A673 (cell line): Measurements from ENCODE around the gene LSM14A. TPM values are rescaled to one million over a fixed set of nuclear protein-coding genes. Genes with fewer than 3 reads are reported as not detected.

ENCODE experiments used
- BruUV-seq: library from RNA; stranded (reverse); fragments of 400-500 nt; replicated peaks from 2 replicates; lab custom pipeline; 2021; lab: Mats Ljungman, UMichigan
- CTCF ChIA-PET: fragments of 300-600 bp; sonication (Branson Sonifier 250); formaldehyde crosslinking; loops from one replicate; lab custom pipeline; 2022; ENCODE audit warnings: antibody characterized with exemption; lab: Charles Lee
- POLR2A ChIA-PET: fragments of 300-600 bp; sonication (Branson Sonifier 250); formaldehyde crosslinking; loops from one replicate; lab custom pipeline; 2022; ENCODE audit warnings: antibody characterized with exemption; ENCODE audit not compliant: low non-redundant PET; lab: Charles Lee
- DNase-seq: peaks from one replicate; pipeline ENCODE4 v3.0.0-alpha.2; 2015; ENCODE audit warnings: low spot score
- H3K27ac ChIP-seq: fragments of 200-600 bp; sonication (generic); 2 replicates; pipeline ENCODE4 v1.5.1; 2016; ENCODE audit warnings: mixed run types, low read depth, mild to moderate bottlenecking, mixed read lengths, antibody characterized with exemption, low read length; ENCODE audit not compliant: poor library complexity, severe bottlenecking
- H3K27me3 ChIP-seq: fragments of 200-600 bp; sonication (generic); replicated peaks from 2 replicates; pipeline ENCODE4 v1.6.1; 2017; ENCODE audit warnings: mixed run types, low read depth, mild to moderate bottlenecking, mixed read lengths, antibody characterized with exemption, low read length; ENCODE audit not compliant: insufficient read depth, poor library complexity
- H3K36me3 ChIP-seq: fragments of 200-600 bp; sonication (generic); 2 replicates; pipeline ENCODE4 v1.6.1; 2016; ENCODE audit warnings: mixed run types, mild to moderate bottlenecking, mixed read lengths, antibody characterized with exemption, low read length; ENCODE audit not compliant: insufficient read depth, poor library complexity, severe bottlenecking
- H3K4me1 ChIP-seq: fragments of 200-600 bp; sonication (generic); 2 replicates; pipeline ENCODE4 v1.6.1; 2017; ENCODE audit warnings: mixed run types, mild to moderate bottlenecking, mixed read lengths, antibody characterized with exemption, low read length; ENCODE audit not compliant: insufficient read depth, poor library complexity, severe bottlenecking
- H3K4me3 ChIP-seq: fragments of 200-600 bp; sonication (generic); 2 replicates; pipeline ENCODE4 v1.5.1; 2016; ENCODE audit warnings: low read depth, mixed run types, mild to moderate bottlenecking, mixed read lengths, low read length; ENCODE audit not compliant: poor library complexity, severe bottlenecking
- H3K9me3 ChIP-seq: fragments of 200-600 bp; sonication (generic); 2 replicates; pipeline ENCODE4 v1.6.1; 2016; ENCODE audit warnings: mixed run types, low read depth, mild to moderate bottlenecking, mixed read lengths, antibody characterized with exemption, low read length; ENCODE audit not compliant: poor library complexity, severe bottlenecking
- EZH2 ChIP-seq: fragments of 200-600 bp; sonication (generic); IDR thresholded peaks from 2 replicates; pipeline ENCODE4 v1.6.1; 2017; ENCODE audit warnings: borderline replicate concordance, low read depth, mild to moderate bottlenecking, mixed read lengths, antibody characterized with exemption, low read length; ENCODE audit not compliant: poor library complexity, severe bottlenecking
- intact Hi-C: fragments of 100-400 bp; cut with micrococcal nuclease; formaldehyde crosslinking; loops from one replicate; pipeline ENCODE4 v1.10.0; 2022; ENCODE audit not compliant: unreplicated experiment
- total RNA-seq: library from RNA; stranded (reverse); gene quantifications from 2 replicates; pipeline ENCODE4 v1.2.3, GENCODE V29; 2021
- TF ChIP-seq, protein P1 (sequence below): fragments of 300-800, 200-600 bp; sonication (generic); conservative IDR thresholded peaks from 2 replicates; pipeline ENCODE4 v1.5.1; 2017; ENCODE audit warnings: low read depth, mild to moderate bottlenecking, antibody characterized with exemption, low read length, moderate library complexity, mixed read lengths

Gene LSM14A
- total RNA-seq, 1 experiment from 2014 or later, result 137 TPM

DNA sequence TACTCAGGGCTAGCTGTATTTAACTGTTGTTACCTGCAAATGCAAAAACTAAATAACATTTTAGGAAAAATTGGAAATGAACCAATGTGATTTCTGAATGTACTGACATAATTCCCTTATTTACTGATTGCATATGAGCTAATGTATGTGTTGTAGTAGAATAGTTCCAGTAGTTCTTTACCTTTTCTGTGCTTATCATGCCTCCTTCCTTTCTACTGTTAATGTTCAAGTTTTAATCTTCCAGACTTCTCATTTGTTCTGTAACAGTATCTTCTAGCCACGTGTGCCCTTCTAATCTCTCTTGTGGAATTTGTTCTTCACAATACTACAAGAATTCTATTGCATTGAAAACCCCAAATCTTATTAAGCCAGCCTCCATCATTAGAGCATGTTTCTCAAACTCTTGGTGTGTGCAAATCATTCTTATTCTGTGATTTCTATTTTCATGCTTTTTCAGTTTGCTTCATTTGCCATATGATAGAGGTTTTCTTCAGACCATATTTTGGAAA lies 17.7 kb downstream of the LSM14A start:
- peak; percentile 23 for DNase-seq
- no TSS peak for BruUV-seq
- ChIA-PET POLR2A (no interaction called here), CTCF (no interaction called here)
- H3K27me3 ChIP-seq, result no peaks in the 10 kb centered on the region
- peaks cover 11% of the 10 kb centered on the region for H3K36me3 ChIP-seq
- intact Hi-C loops, result no loop called here
- no peaks in the 10 kb centered on the region for H3K9me3 ChIP-seq
- H3K4me3 ChIP-seq, result no peak overlapping the region
- no peak overlapping the region for H3K27ac ChIP-seq
- peaks cover 44% of the 10 kb centered on the region for H3K4me1 ChIP-seq
- TF ChIP-seq EZH2, result no peak
- TF ChIP-seq, protein P1, sequence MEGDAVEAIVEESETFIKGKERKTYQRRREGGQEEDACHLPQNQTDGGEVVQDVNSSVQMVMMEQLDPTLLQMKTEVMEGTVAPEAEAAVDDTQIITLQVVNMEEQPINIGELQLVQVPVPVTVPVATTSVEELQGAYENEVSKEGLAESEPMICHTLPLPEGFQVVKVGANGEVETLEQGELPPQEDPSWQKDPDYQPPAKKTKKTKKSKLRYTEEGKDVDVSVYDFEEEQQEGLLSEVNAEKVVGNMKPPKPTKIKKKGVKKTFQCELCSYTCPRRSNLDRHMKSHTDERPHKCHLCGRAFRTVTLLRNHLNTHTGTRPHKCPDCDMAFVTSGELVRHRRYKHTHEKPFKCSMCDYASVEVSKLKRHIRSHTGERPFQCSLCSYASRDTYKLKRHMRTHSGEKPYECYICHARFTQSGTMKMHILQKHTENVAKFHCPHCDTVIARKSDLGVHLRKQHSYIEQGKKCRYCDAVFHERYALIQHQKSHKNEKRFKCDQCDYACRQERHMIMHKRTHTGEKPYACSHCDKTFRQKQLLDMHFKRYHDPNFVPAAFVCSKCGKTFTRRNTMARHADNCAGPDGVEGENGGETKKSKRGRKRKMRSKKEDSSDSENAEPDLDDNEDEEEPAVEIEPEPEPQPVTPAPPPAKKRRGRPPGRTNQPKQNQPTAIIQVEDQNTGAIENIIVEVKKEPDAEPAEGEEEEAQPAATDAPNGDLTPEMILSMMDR, result no peak

DNA sequence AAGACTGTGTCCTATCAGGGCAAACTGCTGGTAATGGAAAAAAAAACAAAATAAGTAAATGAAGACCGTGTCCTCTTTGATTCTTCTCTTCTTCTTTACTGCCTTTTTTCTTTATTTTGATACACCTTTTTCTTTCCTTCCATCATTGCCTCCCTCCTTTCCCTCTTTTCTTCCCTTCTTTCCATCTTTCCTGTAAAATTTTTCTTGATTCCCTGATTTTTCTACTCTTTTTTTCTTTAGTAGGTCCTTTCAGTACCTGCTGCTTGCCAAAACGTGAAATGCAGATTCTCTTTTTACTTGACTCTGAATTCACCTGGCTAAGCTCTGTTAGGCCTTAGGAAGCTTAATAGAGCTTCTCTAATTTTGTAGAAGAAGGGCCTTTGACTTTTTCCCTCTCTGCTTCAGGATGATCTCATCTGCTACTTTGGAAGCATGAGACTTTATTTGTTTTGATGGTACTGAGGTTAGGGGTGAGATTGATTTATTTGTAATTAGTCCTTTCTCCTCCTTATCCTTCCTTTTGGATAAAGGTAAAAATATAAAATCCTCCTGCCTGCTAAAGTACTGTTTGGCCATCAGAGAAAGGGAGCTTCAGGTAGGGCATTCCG lies 19.2 kb downstream of the LSM14A start:
- no peak for TF ChIP-seq EZH2
- TF ChIP-seq, protein P1, result no peak
- H3K4me3 ChIP-seq, result no peak overlapping the region
- H3K4me1 ChIP-seq, result peaks cover 37% of the 10 kb centered on the region
- peaks cover 26% of the 10 kb centered on the region for H3K36me3 ChIP-seq
- H3K9me3 ChIP-seq, result no peaks in the 10 kb centered on the region
- intact Hi-C loops, result no loop called here
- BruUV-seq, result no TSS peak
- H3K27ac ChIP-seq, result no peak overlapping the region
- POLR2A ChIA-PET, result no interaction called here
- CTCF ChIA-PET, result no interaction called here
- no peaks in the 10 kb centered on the region for H3K27me3 ChIP-seq
- DNase-seq, result no peak

DNA sequence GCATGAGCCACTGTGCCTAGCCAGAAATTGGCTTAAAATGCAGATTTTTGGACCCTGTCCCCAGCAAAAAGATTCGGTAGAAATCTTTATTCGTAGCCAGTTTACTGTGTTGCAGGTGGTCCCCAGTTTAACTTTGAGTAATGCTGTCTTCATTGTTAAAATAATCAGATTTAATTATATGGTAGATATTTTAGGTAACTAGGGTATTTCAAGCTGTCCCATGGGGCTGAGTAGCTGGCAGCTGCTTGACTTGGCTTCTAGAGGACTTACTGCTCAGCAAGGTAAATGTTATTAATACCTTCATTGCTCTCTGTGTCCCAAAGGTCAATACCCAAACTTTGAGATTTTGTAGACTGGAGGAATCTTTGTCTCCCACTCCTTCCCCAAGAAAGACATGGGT lies 21.1 kb downstream of the LSM14A start:
- ChIA-PET CTCF (no interaction called here), POLR2A (no interaction called here)

More for the DNA sequence above, 21.1 kb downstream of the LSM14A start:
- no peak overlapping the region for H3K4me3 ChIP-seq
- peak overlapping the region; percentile 39 for H3K27ac ChIP-seq
- no TSS peak for BruUV-seq
- DNase-seq, result no peak
- H3K4me1 ChIP-seq, result peaks cover 31% of the 10 kb centered on the region
- no peaks in the 10 kb centered on the region for H3K9me3 ChIP-seq
- peaks cover 45% of the 10 kb centered on the region for H3K36me3 ChIP-seq
- intact Hi-C loops, result no loop called here
- H3K27me3 ChIP-seq, result no peaks in the 10 kb centered on the region
- TF ChIP-seq, protein P1, result no peak
- no peak for TF ChIP-seq EZH2
